ENCODE data around the gene TRAFD1.

The TRAFD1 gene

GRCh38 chr12:112175361-112176155 lies 50.2 kb downstream of the TRAFD1 start:
- no peak for DNase-seq (ENCODE audit: low read depth)

GRCh38 chr12:112176321-112177010 lies 51.1 kb downstream of the TRAFD1 start:
- no peak for DNase-seq (ENCODE audit: low read depth)

- no peak for DNase-seq (ENCODE audit: low read depth)
These were observed 53.4 kb downstream of the TRAFD1 start for GRCh38 chr12:112178796-112179195.

GRCh38 chr12:112179341-112179740 lies 54.0 kb downstream of the TRAFD1 start:
- DNase-seq (ENCODE audit: low read depth): no peak

DNA sequence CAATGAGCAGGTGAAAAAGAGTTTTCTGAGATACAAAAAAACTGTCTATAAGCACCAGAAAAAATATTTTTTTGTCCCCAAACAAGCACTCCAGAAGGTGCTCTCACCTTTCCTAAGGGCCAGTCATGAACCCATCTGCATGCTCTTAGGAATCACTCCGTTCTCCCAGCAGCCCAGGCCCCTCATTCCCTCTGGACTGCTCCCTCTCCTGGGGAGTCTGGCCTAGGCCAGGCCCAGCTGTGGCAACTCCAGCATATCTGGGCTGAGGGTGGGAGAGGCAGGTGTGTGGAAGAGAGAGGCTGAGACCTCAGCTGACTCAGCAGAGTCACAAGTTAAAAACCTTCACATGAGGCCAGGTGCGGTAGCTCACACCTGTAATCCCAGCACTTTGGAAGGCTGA lies 54.6 kb downstream of the TRAFD1 start:
- DNase-seq (ENCODE audit: low read depth): no peak

GRCh38 chr12:112180422-112180821 lies 55.1 kb downstream of the TRAFD1 start:
- DNase-seq (ENCODE audit: low read depth): no peak

- DNase-seq (ENCODE audit: low read depth): no peak
These were observed 57.1 kb downstream of the TRAFD1 start for GRCh38 chr12:112182499-112182898.

- no peak for DNase-seq (ENCODE audit: low read depth)
These were observed 58.0 kb downstream of the TRAFD1 start for GRCh38 chr12:112183141-112184021.

DNA sequence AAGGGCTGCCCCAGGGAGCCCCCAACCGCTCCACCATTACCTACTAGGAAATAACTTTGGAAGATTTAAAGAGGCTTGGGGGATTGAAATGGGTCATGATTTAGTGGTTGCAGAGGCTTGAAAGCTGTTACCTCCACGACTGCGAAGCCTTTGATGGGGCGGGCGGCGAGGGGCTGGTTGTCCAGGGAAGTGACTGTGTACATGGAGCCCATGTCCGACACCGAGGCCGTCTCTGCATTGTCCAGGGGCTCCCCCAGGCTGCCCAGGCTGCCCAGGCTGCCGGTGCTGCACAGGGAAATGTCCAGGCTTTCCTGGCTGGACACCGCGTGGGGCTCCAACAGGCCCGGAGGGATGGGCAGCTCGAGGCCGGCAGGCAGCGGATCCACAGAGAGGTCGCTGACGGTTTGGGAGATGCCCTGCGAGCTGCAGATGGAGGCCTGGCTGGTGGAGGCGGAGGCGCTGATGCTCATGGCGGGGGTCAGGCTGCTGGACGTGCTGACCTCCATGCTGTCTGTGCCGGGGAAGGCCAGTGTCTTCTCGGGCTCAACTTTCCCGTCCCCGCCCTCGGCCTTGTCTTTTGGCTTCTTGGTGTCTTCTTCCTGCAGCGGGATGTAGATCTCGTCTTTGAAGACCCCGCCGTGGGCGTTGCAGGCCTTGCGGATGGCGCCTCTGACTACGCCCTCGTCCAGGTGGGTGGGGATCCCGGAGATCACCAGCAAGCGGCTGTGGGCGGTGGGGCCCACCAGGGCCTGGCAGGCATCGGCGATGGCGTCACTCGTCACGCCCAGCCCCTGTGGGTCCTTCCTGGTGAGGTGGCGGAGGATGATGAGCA lies 58.9 kb downstream of the TRAFD1 start:
- no peak for DNase-seq (ENCODE audit: low read depth)

GRCh38 chr12:112185093-112185923 lies 59.9 kb downstream of the TRAFD1 start:
- DNase-seq (ENCODE audit: low read depth): no peak

DNA sequence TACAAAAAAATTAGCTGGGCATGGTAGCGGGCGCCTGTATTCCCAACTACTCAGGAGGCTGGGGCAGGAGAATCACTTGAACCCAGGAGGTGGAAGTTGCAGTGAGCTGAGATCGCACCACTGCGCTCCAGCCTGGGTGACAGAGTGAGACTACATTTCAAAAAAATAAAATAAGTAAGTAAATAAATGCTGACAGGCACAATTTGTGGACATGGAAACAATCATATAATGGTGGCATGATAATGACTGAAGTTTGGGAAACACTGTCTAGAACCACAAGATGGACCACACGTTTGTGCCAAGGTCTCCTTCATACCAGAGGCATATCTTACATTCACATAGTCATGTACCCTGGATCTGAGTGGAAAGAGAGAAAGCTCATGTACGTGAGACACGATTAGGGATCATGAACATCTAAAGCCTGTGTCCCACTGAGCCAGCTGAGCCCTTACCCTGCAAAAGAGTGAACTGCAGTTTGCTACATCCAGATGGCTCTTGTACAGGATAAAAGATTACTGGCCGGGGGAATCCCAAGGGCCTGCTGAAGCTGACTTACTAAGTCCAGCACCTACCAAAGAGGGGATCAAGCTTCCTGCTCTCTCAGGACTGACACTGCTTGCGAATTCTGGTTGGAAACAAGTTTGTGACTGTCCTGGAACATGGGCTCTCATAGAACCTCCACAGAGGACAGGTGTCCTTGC lies 62.9 kb downstream of the TRAFD1 start:
- no peak for DNase-seq (ENCODE audit: low read depth)

DNA sequence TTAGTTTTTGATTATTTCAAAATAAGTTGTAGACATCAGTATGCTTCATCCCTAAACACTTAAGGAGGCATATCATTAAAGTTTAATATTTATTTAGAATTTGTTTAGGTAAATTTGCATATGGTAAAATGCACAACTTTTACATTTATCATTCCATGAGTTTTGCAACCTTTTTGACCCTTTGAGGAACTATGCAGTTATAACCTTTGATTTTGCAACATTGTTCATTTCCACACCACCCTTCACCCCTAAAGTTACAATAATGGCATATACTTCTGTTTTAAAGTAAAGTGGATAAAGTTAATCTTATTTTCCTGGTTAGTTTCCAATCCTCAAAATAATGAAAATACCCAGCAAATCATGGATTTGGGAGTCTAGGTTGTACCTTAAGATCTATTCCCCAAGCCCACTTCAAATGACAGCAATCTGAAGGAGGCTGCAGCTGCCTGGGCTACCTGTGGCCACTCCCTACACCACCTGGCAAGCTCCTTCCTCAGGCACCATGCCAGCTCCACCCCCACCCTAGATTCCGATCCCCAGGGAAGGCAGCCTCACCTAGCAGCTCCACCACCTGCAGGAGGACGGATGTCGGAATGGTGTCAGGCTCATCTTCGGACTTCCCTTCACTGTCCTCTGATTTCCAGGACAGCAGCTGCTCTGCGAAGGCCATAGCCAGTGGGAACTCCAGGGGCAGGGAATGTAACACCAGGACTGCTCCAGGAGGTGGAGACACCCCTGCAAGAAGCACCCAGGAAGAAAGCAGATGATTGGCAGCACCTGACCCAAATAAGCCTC lies 65.1 kb downstream of the TRAFD1 start:
- no peak for DNase-seq (ENCODE audit: low read depth)

DNA sequence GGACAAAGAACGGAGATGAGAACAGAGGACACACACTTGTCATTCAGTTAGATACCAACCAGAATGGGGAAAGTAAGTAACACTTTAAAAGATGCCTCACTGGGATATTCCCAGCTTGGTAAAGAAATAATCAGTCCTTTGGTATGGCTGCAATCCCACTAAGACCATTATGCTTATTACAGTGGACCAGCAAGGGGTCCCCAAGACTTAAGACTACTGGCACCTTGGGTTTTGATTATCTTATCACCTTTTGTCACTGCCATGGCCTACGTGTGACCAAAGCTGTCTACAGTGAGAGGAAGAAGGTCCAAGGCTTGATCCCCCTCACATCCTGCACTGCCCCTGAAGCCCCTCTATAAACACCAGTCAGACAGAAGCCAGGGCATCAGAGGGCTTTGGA lies 65.8 kb downstream of the TRAFD1 start:
- no peak for DNase-seq (ENCODE audit: low read depth)

GRCh38 chr12:112191840-112192321 lies 66.5 kb downstream of the TRAFD1 start:
- DNase-seq (ENCODE audit: low read depth): no peak

DNA sequence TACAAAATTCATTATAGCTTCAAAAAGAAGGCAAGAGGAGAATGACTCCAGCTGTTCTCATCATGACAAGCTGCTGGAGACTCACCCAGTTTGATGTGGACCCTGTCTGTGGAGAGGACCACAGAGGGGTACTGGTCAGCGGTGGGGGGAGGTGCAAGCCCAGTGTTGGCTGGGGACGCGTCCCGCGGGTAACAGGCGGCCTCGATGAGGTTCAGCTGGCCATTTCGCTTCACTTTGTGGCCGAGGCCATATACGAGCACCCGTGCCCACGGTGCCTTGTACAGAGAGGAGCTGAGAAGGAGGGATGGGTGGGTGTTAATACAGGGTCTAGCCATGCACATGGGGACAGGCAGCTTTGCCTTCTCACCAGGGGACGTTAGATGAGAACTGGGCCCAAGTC lies 67.1 kb downstream of the TRAFD1 start:
- DNase-seq (ENCODE audit: low read depth): no peak

- no peak for DNase-seq (ENCODE audit: low read depth)
These were observed 69.4 kb downstream of the TRAFD1 start for GRCh38 chr12:112194601-112195247.

GRCh38 chr12:112196196-112196875 lies 71.0 kb downstream of the TRAFD1 start:
- no peak for DNase-seq (ENCODE audit: low read depth)

DNA sequence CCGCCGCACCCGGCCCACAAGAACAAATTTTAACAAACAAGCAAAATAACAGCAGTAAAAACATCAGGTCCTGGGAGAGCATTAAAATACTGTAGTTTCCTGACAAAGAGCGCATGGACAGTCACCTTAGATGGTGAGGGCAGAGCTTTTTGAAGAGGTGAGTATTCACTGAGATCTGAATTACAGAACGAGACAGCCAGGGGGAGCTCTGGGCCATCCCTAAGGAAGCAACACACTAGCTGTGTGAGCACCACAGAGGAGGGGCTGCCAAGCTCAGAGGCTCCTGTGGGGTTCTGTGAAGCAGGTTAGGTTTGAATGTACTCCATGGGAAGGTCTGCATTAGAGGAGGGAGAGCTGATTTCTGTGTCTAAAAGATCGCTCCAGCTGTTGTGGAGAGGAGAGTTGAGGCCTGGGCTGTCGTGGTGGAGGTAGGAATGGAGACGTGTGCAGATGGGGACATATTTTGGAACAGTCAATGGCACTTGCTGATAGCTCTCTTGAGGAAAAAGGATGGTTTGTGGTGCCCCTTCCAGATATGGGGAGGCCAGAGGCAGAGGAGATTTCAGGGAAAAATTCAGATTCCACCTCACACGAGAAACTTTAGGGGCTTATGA lies 72.9 kb downstream of the TRAFD1 start:
- DNase-seq (ENCODE audit: low read depth): peak; percentile 18

Data from stimulated activated CD8-positive, alpha-beta memory T cell treated with anti-CD3 and anti-CD28 coated beads, Interleukin-7, amount 100 ng/mL, for 24 hours (primary cell).